Panc1 (cell line): ENCODE measurements around the gene PGPEP1. TPM values are rescaled to one million over a fixed set of nuclear protein-coding genes. Genes with fewer than 3 reads are reported as not detected.

Source experiments
- ATAC-seq: fragments of 200-7000 bp; cut with Tn5 transposase; 2 replicates; pipeline ENCODE4 v1.9.1; 2020; ENCODE audit warnings: mild to moderate bottlenecking, moderate library complexity
- BruUV-seq: library from RNA; stranded (reverse); fragments of 400-500 nt; replicated peaks from 2 replicates; lab custom pipeline; 2021; lab: Mats Ljungman, UMichigan
- CTCF ChIA-PET: fragments of 300-600 bp; sonication (Branson Sonifier 250); formaldehyde crosslinking; loops from one replicate; lab custom pipeline; 2022; ENCODE audit warnings: antibody characterized with exemption; lab: Charles Lee
- POLR2A ChIA-PET: fragments of 300-600 bp; sonication (Branson Sonifier 250); formaldehyde crosslinking; loops from one replicate; lab custom pipeline; 2022; ENCODE audit warnings: antibody characterized with exemption; lab: Charles Lee
- DNase-seq: peaks from one replicate; pipeline ENCODE4 v3.0.0-alpha.2; 2010; ENCODE audit warnings: low read depth, low spot score
- H3K27ac ChIP-seq: 2 replicates; pipeline ENCODE4 v1.5.1; 2011; ENCODE audit warnings: mild to moderate bottlenecking, low read length, inconsistent platforms
- H3K27me3 ChIP-seq: fragments of 200-500 bp; sonication (Bioruptor generic); 2 replicates; pipeline ENCODE4 v1.6.0; 2014; ENCODE audit warnings: low read length, inconsistent platforms; ENCODE audit not compliant: control insufficient read depth, insufficient read depth
- H3K36me3 ChIP-seq: fragments of 200-500 bp; sonication (Bioruptor generic); 2 replicates; pipeline ENCODE4 v1.5.1; 2014; ENCODE audit warnings: inconsistent platforms, mild to moderate bottlenecking, low read length, moderate library complexity; ENCODE audit not compliant: control insufficient read depth, insufficient read depth
- H3K4me1 ChIP-seq: 2 replicates; pipeline ENCODE4 v1.5.1; 2011; ENCODE audit warnings: inconsistent platforms, mild to moderate bottlenecking, low read length, moderate library complexity; ENCODE audit not compliant: control insufficient read depth, insufficient read depth
- H3K4me3 ChIP-seq, 2 experiments: 2 replicates each; pipeline ENCODE4 v1.5.1; 2011 to 2012; ENCODE audit warnings: low read depth in 2 of 2, low read length in 2 of 2, mild to moderate bottlenecking in 2 of 2, inconsistent platforms in 1 of 2, moderate library complexity in 1 of 2
- H3K9me3 ChIP-seq: fragments of 200-500 bp; sonication (Bioruptor generic); 2 replicates; pipeline ENCODE4 v1.5.1; 2014; ENCODE audit warnings: low read depth, mild to moderate bottlenecking, inconsistent platforms, low read length, moderate library complexity; ENCODE audit not compliant: control insufficient read depth, insufficient read depth
- POLR2AphosphoS5 ChIP-seq: IDR thresholded peaks from 2 replicates; pipeline ENCODE4 v1.6.1; 2012; ENCODE audit warnings: mild to moderate bottlenecking, low read depth, low read length, moderate library complexity
- SIN3A ChIP-seq: IDR thresholded peaks from 2 replicates; pipeline ENCODE4 v1.6.1; 2012; ENCODE audit warnings: low read depth, mild to moderate bottlenecking, low read length, moderate library complexity, borderline replicate concordance; ENCODE audit not compliant: insufficient read depth
- TCF7L2 ChIP-seq: IDR thresholded peaks from 2 replicates; pipeline ENCODE4 v1.6.1; 2011; ENCODE audit warnings: mild to moderate bottlenecking, low read depth, low read length, inconsistent platforms
- in situ Hi-C: cut with HindIII; loops from 2 replicates; pipeline ENCODE4 v1.10.0; 2016; ENCODE audit warnings: low sequenced_read_pairs, low pct_unique_long_range_greater_than_20kb
- intact Hi-C: fragments of 100-400 bp; cut with micrococcal nuclease; formaldehyde crosslinking; loops from one replicate; pipeline ENCODE4 v1.10.0; 2022; ENCODE audit not compliant: unreplicated experiment
- total RNA-seq: library from RNA; stranded (reverse); gene quantifications from one replicate; pipeline ENCODE4 v1.2.1, GENCODE V29; 2021; ENCODE audit not compliant: unreplicated experiment
- TF ChIP-seq, protein P1 (sequence below), 2 experiments: IDR thresholded peaks; 2 replicates each; pipeline ENCODE4 v1.6.1; 2011 to 2012; ENCODE audit warnings: low read depth in 2 of 2, control low read depth in 1 of 2, low read length in 1 of 2, mild to moderate bottlenecking in 1 of 2, moderate library complexity in 1 of 2; ENCODE audit not compliant: insufficient read depth in 1 of 2
- TF ChIP-seq, protein P2 (sequence below): fragments of 450-650 bp; IDR thresholded peaks from 2 replicates; pipeline ENCODE4 v1.5.1; 2017; ENCODE audit warnings: mild to moderate bottlenecking

Gene PGPEP1
- total RNA-seq, 1 experiment from 2014 or later: 36.3 TPM

DNA sequence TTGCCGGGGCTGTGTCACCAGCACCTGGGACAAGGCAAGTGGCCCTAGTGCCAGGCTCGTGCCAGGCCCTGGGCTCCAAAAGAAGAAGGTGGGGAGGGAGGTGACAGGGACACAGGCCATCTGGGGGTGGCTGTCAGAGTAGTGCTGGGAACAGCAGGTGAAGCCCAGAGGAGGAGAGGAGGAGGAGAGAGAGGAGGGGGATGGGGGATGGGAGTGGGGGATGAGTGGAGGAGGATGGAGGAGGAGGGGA lies 36.3 kb upstream of the PGPEP1 start:
- CTCF ChIA-PET: interaction anchor here (1.1 kb wide), 1 partner anchor 24 kb away, joined by 7 read pairs; no protein-coding TSS in a partner anchor

DNA sequence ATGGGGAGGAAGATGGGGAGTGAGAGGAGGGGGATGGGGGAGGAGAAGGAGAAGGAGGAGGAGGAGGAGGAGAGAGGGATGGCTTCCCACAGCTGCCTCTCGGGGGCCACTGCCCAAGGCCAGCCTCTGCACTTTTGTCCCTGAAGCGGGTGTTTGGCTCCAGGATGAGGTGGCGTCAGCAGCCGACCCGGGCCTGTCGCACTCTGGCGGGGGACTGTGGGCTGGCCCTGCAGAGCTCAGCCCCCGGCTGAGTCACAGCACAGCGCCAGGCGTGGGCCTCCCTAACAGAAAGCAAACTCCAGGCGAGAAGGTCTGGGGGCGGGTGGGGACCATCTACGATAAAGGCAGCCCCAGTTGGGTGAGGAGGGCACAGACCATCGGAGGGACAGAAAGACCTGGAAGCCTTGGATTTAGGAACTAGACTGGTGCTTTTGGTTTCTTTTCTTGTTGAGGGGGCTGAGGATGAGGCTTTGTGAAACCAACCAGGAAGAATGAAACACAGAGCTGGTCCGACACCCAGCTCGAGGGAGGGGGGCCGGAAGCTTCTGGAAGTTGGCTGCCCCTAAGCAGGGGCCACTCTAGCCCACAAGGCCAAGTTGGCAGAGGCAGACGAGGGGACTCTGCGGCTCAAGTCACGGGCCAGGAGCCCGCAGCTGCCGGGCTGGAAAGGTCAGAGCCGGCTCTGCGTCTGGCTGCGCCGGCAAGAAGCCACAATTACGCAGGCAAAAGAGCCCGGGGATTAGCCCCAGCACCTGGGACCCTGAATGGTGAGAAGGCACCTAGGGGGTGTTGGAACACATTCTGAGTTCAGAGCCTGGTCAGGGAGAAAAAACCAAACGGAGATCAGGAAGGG lies 35.7 kb upstream of the PGPEP1 start:
- Histone ChIP-seq H3K27ac (peak overlapping the region; percentile 95), H3K36me3 (no peaks in the 10 kb centered on the region), H3K9me3 (no peaks in the 10 kb centered on the region), H3K4me1 (peaks cover 60% of the 10 kb centered on the region), H3K4me3 (peak overlapping the region; percentile 22 to 36), H3K27me3 (no peaks in the 10 kb centered on the region)
- in situ Hi-C loops: no loop called here
- CTCF ChIA-PET: interaction anchor here (1.1 kb wide), 1 partner anchor 24 kb away, joined by 7 read pairs; no protein-coding TSS in a partner anchor
- POLR2A ChIA-PET: interaction anchor here (0.6 to 1.8 kb wide), 5 partner anchors 10 to 26 kb away, joined by 3 to 5 read pairs (median 4); partner anchors contain the start of genes JUND and LSM4
- no TSS peak for BruUV-seq
- TF ChIP-seq, protein P1, sequence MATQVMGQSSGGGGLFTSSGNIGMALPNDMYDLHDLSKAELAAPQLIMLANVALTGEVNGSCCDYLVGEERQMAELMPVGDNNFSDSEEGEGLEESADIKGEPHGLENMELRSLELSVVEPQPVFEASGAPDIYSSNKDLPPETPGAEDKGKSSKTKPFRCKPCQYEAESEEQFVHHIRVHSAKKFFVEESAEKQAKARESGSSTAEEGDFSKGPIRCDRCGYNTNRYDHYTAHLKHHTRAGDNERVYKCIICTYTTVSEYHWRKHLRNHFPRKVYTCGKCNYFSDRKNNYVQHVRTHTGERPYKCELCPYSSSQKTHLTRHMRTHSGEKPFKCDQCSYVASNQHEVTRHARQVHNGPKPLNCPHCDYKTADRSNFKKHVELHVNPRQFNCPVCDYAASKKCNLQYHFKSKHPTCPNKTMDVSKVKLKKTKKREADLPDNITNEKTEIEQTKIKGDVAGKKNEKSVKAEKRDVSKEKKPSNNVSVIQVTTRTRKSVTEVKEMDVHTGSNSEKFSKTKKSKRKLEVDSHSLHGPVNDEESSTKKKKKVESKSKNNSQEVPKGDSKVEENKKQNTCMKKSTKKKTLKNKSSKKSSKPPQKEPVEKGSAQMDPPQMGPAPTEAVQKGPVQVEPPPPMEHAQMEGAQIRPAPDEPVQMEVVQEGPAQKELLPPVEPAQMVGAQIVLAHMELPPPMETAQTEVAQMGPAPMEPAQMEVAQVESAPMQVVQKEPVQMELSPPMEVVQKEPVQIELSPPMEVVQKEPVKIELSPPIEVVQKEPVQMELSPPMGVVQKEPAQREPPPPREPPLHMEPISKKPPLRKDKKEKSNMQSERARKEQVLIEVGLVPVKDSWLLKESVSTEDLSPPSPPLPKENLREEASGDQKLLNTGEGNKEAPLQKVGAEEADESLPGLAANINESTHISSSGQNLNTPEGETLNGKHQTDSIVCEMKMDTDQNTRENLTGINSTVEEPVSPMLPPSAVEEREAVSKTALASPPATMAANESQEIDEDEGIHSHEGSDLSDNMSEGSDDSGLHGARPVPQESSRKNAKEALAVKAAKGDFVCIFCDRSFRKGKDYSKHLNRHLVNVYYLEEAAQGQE (IDR thresholded peaks at IDR 0.05; ENCODE audit: insufficient read depth in 1 of 2, low read depth in 2 of 2, low read length in 1 of 2): no peak
- TF ChIP-seq SIN3A (no peak), POLR2AphosphoS5 (peak; percentile 65; the same call in 1 of the 2 replicates), TCF7L2 (no peak)
- TF ChIP-seq, protein P2, sequence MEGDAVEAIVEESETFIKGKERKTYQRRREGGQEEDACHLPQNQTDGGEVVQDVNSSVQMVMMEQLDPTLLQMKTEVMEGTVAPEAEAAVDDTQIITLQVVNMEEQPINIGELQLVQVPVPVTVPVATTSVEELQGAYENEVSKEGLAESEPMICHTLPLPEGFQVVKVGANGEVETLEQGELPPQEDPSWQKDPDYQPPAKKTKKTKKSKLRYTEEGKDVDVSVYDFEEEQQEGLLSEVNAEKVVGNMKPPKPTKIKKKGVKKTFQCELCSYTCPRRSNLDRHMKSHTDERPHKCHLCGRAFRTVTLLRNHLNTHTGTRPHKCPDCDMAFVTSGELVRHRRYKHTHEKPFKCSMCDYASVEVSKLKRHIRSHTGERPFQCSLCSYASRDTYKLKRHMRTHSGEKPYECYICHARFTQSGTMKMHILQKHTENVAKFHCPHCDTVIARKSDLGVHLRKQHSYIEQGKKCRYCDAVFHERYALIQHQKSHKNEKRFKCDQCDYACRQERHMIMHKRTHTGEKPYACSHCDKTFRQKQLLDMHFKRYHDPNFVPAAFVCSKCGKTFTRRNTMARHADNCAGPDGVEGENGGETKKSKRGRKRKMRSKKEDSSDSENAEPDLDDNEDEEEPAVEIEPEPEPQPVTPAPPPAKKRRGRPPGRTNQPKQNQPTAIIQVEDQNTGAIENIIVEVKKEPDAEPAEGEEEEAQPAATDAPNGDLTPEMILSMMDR: no peak
- intact Hi-C loops: no loop called here
- DNase-seq: no peak
- peak; percentile 81 for ATAC-seq

More for the DNA sequence above, 36.3 kb upstream of the PGPEP1 start:
- peaks cover 59% of the 10 kb centered on the region for H3K4me1 ChIP-seq
- ATAC-seq: no peak; the same call in 1 of the 2 replicates
- no peaks in the 10 kb centered on the region for H3K36me3 ChIP-seq
- no peaks in the 10 kb centered on the region for H3K9me3 ChIP-seq
- peak overlapping the region; percentile 95 for H3K27ac ChIP-seq
- in situ Hi-C loops (no loop called here), intact Hi-C loops (no loop called here)
- peak overlapping the region in 1 of 2 experiments; percentile 36; a peak in 1 of 4 replicates for H3K4me3 ChIP-seq
- H3K27me3 ChIP-seq: no peaks in the 10 kb centered on the region
- DNase-seq: no peak
- BruUV-seq: no TSS peak
- TF ChIP-seq TCF7L2 (no peak), SIN3A (no peak), POLR2AphosphoS5 (no peak)
- TF ChIP-seq, protein P2: no peak
- TF ChIP-seq, protein P1 (IDR thresholded peaks at IDR 0.05; ENCODE audit: insufficient read depth in 1 of 2, low read depth in 2 of 2, low read length in 1 of 2): no peak
- POLR2A ChIA-PET: interaction anchor here (0.6 to 1.8 kb wide), 2 partner anchors 11 to 22 kb away, joined by 3 to 4 read pairs; partner anchors contain the start of gene JUND
